Inferior parietal cortex (tissue), 1 donor: ENCODE data around the gene CENPU.
"Not testable (repeated sequence)": the region's sequence is repeated elsewhere in the genome, so short reads cannot be mapped to it uniquely, and the experiment has no call there.

ENCODE experiments used
- DNase-seq: peaks from one replicate; pipeline ENCODE4 v3.0.0-alpha.2; 2016; ENCODE audit errors: extremely low spot score

Gene CENPU

DNA sequence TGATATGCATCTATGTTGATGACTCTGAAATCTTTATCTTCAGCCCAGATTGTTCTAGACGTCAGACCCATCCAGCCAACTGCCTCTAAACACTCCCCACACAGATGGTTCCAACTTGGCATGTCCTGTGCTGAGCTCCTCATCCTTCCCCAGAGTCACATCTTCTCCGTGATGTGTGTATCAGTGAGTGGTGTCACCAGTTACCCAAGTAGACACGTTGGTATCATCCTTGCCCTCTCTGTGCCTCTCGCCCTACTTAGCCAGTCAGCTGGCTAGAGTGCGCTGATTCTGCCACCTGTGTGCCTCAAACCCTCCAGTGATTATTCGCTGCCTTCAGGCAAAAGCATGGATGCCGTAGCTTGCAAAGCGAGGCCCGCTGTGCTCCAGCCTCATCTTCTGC, 65.8 kb downstream of the CENPU start:
- DNase-seq: no peak

DNA sequence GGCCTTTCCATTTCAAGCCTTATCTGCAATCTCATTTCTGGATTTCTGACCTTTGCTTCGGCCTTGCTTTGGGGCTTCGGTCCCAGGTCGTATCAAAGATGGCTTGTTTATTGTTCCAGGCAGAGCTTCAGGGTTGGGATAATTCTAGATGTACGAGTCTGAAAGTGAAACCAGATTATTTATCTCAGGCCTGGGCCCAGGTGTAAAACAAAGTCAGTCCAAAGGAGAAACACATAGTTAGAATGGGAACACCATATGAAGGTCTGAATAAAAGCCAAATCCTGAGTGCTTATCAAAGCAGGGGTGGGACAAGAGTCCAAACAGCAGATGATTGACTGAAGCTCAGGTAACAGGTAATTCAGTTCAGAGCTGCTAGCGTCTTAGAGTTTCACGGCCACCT, 67.2 kb downstream of the CENPU start:
- no peak for DNase-seq

DNA sequence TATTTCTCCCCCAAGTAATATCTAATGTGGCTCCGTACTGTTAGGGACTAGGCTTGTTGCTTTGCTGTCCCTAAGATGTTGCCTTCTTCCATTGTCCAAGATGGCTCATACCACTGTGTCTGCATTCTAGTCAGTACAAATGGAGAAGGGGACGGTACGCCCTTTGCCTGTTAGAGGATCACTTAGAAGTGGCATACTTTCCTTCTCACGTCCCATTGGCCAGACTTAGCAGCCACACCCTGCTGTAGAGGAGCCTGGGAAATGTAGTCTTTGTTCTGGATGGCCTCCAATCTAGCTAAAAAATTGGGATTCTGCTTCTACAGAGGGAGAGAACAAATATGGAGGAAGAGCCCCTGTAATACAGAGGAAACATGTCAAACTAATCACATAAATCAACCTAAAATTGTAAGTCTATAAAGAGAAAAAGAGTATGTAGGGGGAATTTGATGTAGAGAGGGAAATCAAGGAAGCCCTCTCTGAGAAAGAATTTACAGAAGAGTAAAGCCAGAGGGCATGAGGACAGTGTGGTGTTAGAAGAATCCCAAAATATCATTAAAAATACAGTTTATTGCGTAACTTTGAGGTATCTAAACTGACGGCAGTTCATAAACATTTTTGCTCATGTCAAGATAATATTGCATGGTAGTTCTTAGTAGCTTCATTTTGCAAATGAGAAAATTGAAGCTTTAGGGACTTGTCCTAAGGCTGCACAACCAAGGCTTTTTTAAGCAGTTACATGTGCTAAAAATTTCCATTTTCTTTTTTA, 69.3 kb downstream of the CENPU start:
- no peak for DNase-seq

DNA sequence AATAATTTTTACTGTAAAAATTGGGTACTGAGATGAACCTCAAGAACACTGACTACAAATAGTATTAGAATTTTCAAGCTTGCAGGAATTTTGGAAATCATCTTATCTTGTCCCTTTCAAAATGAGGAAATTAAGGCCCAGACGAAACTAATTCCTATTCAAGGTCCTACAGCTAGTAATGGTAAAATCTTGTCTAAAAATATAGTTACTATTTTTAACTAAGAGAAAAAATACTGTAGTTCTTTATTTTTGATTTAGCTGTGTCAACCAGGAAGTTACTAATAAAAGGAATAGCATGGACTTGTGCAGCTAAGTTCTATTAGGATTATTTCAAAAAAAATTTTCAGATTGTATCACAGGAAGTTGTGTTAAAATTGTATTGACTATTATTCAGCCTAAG, 71.7 kb downstream of the CENPU start:
- DNase-seq: no peak

DNA sequence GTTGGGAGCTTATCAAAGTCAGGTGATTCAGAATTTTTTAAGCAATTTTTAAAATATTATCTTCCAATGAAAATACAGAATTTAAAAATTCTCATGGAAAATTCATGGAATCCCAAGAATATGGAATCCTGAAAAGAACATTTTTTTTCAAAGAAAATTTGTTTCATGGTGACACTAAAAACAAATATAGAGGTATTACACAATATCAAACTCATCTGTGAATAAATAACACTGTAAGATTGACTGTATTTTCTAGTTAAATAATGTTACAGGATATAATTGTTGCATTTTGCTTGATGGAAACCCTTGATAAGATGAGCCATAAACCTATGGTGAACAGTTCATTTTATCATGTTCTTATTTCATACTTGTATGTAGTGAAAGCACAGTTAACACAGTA, 72.9 kb downstream of the CENPU start:
- DNase-seq: no peak

DNA sequence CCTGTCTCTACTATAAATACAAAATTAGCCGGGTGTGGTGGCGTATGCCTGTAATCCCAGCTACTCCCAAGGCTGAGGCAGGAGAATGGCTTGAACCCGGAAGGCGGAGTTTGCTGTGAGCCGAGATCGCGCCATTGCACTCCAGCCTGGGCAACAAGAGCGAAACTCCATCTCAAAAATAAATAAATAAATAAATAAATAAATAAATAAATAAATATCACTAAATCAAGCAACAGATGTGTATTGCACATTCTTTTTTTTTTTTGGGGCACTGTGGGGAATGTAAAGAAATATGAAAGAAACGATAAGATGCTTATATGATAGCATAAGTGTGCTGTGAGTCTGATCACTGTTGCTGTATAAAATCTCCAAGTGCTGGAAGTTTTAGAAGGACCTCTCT, 76.1 kb downstream of the CENPU start:
- DNase-seq: not testable (repeated sequence)

DNA sequence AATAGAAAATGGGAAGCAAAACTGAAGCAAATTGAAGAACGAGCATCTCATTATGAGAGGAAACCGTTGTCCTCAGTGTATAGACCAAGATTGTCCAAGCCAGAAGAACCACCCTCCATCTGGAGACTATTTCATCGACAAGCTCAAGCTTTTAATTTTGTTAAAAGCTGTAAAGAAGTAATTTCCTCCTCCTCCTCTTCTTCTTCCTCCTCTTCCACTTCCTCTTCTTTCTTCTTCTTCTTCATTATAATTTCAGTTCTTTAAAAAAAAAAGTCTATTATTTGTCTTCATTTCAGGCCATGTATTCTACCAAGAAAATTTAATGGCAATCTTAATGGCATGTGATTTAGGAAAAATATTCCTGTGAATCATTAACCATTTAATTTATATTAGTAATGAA, 76.8 kb downstream of the CENPU start:
- DNase-seq: no peak

DNA sequence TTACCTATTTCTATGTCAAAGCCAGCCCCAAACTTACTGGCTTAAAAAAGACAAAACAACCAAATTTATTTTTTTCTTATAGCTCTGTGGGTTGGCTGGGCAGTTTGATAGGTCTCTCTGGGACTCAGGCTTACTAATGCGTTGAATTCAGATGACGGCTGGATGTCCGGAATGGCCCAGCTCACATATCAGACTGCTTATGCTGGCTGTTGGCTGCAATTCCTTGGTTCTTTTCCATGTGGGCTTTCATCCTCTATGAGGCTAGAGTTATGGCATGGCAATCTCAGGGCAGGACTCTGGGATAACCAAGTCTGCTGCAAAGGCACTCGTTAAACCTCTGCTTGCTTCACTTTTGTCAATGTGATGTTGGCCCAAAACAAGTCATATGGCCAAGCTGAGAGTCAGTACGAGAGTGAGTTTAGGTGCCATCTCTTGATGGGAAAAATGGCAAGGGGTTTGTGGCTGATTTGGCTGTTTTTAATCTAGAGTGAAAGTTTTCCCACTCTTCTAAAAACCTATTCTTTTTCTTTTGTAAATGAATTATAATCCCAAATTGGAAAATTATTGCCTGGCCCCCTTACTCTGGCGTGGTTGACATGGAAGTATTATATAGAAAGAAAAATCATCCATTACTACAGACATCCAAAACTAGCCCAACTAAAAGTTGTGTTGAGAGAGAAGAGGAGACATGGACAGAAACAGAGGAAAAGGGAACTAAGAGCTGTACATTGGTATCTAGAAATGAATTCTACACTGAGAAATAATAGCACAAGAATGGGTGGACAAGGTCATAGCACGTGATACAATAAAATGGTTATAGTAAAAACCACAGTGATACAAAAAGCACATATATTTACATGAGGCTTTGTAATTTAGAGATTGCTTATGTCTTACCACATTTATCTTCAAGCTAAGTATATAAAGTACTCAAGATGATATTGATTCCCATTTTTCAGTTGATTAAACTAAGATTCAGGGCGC, 77.7 kb downstream of the CENPU start:
- no peak for DNase-seq

DNA sequence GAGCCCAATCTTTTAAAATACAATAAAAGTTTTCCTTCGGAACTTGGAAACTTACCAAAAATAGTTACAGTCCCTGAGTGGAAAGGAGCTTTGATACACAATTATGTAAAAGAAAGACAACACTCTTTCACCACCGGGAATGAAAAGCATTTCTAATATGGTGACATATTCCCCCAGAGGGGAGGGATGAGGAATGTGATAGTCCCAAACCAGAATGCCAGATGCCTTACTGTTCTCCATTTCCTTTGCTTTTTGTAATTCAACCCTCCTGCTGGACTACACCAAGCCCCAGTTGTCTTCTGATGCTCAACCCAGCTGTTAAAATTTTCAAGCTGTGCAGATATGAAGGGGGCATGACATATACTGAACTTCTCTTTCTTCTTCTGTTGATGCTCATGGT, 80.2 kb downstream of the CENPU start:
- no peak for DNase-seq

DNA sequence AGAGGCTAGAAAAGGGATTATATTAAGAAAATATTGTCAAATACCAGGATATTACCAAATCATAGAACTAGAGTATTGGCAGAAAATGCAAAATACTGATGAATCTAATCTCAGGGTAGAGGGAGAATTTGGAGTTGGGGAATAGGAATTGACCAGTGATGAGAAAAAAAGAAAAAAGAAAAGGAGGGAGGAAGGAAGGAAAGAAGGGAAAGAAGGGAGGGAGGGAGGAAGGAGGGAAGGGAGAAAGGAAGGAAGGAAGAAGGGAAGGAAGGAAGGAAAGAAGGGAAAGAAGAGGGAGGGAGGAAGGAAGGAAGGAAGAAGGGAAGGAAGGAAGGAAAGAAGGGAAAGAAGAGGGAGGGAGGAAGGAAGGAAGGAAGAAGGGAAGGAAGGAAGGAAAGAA, 81.2 kb downstream of the CENPU start:
- DNase-seq: not testable (repeated sequence)

DNA sequence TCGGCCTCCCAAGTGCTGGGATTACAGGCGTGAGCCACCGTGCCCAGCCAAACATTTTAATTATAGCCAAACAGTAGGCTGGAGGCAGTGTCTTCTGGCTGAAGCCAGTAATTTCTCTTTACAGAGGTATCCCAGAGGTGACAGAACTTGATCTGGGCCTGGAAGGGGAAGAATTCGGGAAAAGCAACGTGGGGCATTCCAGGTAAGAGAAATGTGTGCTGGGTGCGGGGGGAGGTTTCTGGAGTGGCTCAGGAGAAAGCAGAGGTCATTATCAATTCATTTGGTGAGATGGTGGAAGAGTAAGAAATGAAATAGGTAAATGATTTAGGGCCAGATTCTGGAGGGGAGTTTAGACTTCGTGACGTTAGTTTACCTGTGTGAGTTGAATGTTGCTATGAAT, 82.0 kb downstream of the CENPU start:
- DNase-seq: no peak

DNA sequence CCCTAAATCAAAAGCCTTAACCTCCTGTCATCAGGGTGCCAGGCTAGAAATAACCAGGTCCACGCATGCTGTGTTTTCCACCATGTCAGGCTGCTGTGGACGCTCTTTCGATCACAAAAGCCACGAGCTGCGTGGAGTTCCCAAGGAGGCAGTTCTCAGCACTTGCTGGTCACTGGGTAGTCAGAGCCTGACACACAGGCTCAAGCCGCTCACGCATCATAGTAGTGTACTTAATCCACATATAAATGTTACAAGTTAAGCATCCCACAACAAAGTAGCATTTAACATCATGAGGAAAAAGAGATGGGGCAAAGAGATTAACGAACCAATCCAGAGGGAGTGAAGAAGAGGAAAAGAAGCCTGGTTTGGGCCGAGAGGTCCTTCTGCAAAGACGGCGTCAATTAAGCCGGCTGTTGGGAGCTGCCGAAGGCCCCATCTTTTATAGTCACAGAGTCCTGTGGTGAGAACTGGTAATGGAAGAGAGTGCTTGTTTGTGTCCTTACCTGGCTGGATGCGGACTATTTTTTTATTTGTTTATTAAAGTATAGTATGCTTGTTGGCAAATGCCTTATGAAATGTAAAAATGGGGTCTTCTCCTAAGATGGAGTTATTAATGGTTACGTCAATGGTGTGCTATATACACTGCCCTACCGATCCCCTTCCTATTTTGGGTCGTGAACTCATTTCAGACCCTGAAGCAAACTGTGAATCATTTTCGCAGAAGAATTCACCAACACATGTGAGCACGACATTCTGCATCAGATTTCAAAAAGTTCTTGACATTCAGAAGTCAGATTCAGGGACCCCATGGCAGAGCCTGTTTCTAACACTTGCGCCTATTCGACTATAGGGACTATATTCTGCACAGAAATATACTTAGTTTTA, 83.7 kb downstream of the CENPU start:
- no peak for DNase-seq

DNA sequence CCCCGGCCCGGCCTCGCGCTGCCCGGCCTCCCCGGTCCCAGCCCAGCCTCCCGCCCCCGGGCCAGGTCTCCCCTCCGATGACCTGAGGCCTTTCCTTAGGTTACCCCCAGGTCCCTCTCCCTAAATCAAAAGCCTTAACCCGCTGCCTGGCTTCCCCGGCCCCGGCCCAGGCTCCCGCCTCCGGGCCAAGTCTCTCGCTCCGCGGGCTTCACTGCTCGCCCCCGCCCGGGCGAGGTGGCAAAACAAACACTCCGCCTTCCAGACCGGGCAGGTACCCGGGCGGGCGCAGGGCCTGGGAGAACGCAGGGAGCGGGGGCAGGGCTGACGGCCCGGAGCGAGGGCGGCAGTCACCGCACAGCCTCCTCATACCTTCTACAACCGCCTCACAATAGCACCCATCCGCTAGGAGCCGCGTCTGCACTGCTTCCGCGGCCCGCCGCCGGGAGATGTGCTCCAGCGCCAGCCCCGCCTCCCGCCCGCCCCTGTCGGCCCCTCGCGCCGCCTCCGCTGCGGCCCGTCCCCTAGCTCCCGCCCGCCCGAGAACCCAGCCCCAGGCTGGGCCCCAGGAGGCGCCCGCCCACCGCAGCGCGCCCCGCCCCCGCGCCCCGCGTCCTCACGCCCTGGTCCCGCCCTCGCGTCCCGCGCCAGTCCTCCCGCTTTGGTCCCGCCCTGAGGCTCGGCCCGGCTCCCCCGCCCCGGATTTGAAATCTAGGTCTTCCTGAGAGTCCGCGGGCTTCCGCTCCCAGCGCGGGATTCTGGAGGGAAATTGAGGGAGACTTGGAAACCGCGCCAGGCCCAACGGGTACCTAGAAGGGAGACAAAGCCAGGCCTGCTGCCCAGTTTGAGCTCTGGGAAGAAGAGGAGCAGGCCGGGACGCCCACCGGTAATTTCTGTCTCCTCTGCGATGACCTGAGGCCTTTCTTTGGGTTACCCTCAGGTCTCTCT, 84.6 kb downstream of the CENPU start, which contains the start of the genes CASP3 and PRIMPOL:
CASP3 (minus strand) TSS at position 422 of the 945 bp plus-strand sequence. CDS start 10,994 bp downstream, outside the sequence.
PRIMPOL (plus strand) TSS at position 713 of the 945 bp plus-strand sequence. CDS start 7,403 bp downstream, outside the sequence.
- peak; percentile 88 for DNase-seq

DNA sequence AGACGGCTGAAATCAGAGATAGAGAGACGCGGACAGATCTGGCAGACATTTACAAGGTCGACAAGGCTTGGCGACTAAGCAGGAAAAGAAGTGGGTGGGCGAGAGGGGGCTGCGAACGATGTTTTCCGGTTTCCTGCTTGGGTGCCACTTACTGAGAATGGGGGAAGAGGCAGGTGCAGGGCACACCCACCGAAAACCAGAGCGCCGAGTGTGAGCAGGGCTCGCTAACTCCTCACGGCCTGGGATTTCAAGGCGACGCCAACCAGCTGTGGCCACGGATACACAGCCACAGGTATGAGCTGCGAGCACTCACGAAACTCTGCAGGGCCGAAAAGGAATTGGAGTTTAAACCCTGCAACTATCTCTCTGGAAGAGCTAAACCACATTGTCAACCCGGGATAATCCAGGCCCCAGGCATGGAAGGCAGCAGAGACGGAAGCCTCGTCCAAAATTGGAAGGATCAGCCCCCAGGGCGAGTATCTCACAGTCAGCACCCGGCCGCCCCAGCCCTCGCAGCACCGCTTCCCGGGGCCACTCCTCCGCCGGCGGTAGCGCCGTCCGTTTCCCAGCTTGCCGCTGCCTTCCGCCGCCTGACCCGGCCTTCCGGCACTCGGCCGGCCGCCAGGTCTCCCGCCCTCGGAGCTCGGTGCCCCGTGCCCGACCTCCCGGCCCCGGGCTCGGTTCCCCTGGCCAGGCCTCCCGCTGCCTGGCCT, 85.4 kb downstream of the CENPU start:
- DNase-seq: peak; percentile 44

DNA sequence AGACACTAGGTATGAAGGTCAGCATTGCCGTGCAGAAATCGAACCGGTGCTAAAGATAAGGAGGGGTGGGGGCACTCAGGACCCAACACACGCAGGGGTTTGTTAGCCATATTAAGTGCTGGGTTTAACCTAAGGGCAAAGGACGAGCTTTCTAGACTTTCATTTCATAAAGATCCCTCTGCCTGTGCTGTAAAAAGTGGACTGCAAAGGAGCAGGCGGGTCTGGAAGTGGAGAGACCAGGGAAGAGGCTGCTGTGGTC, 85.9 kb downstream of the CENPU start:
- no peak for DNase-seq

DNA sequence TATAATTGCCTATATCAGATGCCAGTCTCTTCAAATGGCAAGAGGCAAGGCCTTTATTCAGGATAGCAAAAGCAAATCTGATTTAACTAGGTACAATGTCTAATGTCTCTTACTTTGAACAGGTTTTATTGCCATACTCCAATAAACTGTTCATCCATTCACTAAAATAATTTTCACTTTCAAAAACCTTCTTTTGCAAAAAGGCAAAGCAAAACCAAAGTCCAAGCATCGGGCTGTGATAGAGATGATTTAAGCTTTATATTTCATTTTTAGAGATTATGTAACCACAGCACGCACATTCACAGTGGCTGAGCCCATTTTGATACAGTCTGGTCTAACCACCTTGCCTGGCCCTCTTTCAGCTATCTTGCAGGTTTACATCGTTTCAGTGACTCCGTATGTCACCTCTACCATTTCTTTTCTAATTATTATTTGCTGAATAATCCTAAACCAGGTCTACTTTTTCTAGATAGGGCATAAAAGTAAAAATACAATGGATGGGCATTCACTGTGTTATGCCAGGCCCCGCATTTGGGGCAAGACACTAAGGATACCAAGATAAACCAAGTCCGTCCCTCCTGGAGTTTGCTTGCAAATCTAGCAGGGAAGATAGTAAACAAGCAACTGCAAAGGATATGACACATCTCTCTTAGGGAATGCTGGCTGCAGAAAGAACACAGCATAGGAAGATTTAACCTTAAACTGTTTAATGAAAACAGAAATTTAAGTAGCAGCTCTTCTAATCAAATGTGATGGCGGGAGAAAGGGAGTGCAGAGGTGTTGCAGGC, 86.4 kb downstream of the CENPU start:
- peak; percentile 15 for DNase-seq

DNA sequence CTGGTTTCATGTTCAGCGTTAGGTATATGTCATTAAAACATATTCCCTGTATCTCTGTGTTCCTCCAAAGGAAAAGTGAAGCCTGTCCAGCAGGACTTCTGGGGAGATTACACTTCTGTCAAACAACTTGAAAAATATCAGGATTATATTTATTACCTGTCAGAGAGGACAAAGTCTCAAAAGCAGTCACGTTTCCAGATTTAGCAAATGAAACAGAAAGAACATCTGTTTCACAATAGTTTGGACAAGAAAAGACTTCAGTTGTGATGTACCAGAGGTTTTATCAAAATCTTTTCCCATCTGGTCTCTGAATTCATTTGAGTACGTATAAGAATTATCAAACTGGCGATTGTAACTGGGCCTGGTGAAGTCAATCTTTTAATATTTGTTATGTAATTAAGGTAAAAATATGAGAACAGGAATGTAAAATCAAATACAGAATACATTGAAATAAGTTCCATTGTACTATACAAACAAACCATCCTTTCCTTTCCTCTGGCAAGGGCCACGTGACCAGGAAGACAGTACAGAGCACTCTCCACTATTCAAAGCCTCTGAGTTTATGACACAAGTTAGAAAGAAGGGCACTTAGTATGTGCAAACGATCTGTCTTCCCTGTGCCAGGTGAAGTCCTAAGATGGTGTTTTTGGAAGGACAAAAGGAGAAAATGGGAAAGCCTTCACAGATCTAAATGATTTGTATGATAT, 87.8 kb downstream of the CENPU start:
- DNase-seq: peak; percentile 42

DNA sequence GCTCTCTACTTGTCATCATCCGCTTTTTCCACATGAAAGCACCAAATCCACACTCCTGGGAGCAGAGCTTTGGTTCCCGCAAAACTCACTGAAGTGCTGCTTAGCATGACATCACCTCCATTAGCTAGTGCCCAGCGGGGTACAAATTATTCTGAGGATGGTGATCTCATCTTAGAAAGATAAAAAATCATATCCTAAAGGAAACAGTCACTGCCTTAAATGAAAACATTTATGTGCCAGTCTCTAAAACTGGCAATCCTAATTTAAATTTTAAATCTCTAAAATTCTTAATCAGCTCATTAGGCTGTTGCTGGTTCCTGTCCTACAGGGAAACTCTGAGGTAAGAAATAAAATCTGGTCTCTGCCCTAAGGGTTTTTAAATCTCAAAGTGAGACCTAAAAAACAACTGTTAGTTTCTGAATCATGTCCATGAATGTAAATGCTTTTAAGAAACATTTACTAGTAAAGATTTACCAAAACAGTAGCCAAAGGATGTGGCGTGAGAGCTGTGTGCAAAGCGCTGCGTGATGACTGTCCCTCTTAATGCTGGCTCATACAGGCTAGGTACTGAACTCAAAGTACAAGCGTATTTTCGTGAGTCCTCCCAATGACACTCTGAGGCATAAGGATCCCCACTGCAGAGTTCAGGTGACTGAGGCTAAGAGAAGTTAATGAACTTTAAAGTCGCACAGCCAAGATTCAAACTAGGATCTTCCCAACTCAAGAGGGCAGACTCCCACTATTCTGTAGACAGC, 89.2 kb downstream of the CENPU start:
- no peak for DNase-seq
